ENCODE measurements around the gene NFATC2. TPM values are rescaled to one million over a fixed set of nuclear protein-coding genes. Genes with fewer than 3 reads are reported as not detected.

Gene NFATC2
- total RNA-seq, 3 donors from 2014 or later = 6.2 to 7.3 (median 7.2) TPM

DNA sequence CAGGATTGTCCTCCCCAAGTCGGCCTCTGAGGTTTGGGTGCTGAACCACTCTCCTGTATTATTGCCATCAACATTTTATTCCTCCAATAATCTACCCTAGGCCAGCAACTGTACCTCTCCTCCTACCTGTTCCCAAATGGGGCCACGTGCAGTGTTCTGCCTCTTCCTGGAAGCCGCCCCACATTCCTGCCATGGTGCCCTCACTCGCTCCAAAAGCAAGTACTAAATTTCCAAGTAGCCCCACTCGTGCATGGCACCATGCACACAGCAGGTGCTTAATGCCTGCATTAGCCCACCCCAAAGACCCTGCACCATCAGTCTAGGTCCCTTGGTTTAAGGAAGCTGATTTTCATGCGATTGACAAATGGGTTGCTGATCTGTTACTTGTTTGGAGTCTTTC is 147.8 kb downstream of the NFATC2 start:
- H3K36me3 ChIP-seq (ENCODE audit: low read depth) = no peaks in the 10 kb centered on the region
- no peaks in the 10 kb centered on the region for H3K9me3 ChIP-seq
- DNase-seq = no peak
- intact Hi-C loops (cut with DNase I, micrococcal nuclease) = no loop called here
- H3K4me3 ChIP-seq = no peak overlapping the region
- TF ChIP-seq, protein P1, sequence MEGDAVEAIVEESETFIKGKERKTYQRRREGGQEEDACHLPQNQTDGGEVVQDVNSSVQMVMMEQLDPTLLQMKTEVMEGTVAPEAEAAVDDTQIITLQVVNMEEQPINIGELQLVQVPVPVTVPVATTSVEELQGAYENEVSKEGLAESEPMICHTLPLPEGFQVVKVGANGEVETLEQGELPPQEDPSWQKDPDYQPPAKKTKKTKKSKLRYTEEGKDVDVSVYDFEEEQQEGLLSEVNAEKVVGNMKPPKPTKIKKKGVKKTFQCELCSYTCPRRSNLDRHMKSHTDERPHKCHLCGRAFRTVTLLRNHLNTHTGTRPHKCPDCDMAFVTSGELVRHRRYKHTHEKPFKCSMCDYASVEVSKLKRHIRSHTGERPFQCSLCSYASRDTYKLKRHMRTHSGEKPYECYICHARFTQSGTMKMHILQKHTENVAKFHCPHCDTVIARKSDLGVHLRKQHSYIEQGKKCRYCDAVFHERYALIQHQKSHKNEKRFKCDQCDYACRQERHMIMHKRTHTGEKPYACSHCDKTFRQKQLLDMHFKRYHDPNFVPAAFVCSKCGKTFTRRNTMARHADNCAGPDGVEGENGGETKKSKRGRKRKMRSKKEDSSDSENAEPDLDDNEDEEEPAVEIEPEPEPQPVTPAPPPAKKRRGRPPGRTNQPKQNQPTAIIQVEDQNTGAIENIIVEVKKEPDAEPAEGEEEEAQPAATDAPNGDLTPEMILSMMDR (IDR thresholded peaks at IDR 0.05) = no peak
- ATAC-seq = no peak
- H3K4me1 ChIP-seq (ENCODE audit: low read depth) = no peaks in the 10 kb centered on the region

DNA sequence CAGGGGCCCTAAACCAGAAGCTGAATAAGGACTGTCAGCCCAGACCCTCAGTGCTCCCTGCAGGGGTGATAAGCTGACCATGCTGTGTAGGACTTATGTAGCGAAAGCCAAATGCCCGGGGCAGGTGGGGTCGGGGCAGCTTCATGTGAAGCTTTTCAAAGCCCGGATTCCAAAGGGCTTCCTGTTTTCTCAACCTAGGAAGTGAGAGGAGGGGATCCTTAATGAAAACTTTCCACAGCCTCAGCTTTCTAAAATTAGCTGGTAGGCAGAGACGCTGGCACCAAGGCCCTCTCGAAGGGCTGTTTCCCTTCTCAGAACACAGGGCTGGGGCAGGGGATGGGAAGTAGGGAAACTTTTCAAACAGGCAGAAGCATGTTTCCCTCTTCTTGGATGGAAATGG is 148.9 kb downstream of the NFATC2 start:
- no peak for ATAC-seq
- TF ChIP-seq, protein P1 (IDR thresholded peaks at IDR 0.05) = no peak

DNA sequence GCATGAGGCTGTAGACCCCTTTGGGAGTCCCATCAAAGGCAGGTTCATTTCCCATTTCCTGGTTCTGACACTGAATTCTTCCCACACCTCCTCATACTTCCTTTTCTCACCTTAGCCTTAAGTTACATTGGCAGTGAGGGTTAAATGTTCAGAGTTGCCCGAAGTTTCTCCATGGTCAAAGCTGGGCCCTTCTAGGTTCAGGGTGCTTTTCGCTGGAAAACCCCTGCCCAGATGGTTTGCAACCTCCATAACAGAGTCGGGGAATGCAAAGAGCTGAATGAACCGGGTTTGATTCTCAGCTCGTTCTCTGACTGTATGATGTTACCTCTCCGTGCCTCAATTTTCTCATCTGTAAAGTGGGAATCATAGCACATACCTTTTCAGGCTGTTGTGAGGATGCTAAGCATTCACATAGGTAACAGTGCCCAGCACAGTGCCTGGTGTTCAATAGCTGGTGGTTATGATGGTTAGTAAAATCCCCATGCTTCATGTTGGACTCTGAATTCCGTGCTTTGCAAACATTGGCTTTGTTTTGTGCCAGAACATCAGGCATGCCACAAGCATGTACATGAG is 149.8 kb downstream of the NFATC2 start:
- Histone ChIP-seq H3K36me3 (ENCODE audit: low read depth) (no peaks in the 10 kb centered on the region), H3K4me1 (ENCODE audit: low read depth) (no peaks in the 10 kb centered on the region), H3K9me3 (no peaks in the 10 kb centered on the region), H3K4me3 (no peak overlapping the region)
- no peak for DNase-seq
- intact Hi-C loops (cut with DNase I, micrococcal nuclease) = no loop called here
- no peak for ATAC-seq
- TF ChIP-seq, protein P1 (IDR thresholded peaks at IDR 0.05) = no peak

More for the DNA sequence above, 148.9 kb downstream of the NFATC2 start:
- Histone ChIP-seq H3K4me3 (no peak overlapping the region), H3K36me3 (ENCODE audit: low read depth) (no peaks in the 10 kb centered on the region), H3K4me1 (ENCODE audit: low read depth) (no peaks in the 10 kb centered on the region), H3K9me3 (no peaks in the 10 kb centered on the region)
- no peak for DNase-seq
- intact Hi-C loops (cut with DNase I, micrococcal nuclease) = no loop called here

DNA sequence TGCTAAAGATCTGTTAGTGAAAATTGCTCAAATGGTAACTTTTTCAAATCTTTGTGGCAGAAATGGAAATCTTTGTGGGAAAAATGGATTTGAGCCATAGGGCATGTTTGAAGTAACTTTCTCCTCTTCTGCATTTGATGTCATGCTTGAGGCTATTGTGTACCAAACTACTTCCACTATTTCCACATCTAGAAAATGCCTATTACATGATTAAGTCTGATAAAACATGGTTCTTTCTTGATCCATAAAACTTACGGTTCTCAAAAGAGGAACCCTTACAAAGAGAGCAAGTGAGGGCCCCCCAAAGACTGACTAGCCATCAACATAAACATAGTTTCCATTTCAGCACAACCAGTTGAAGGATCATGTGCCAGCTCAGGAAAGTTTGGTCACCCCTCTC is 150.6 kb downstream of the NFATC2 start:
- no peak for ATAC-seq
- H3K4me3 ChIP-seq = no peak overlapping the region
- intact Hi-C loops (cut with DNase I, micrococcal nuclease) = no loop called here
- H3K4me1 ChIP-seq (ENCODE audit: low read depth) = no peaks in the 10 kb centered on the region
- no peak for DNase-seq
- no peaks in the 10 kb centered on the region for H3K9me3 ChIP-seq
- no peaks in the 10 kb centered on the region for H3K36me3 ChIP-seq (ENCODE audit: low read depth)
- TF ChIP-seq, protein P1 (IDR thresholded peaks at IDR 0.05) = no peak

DNA sequence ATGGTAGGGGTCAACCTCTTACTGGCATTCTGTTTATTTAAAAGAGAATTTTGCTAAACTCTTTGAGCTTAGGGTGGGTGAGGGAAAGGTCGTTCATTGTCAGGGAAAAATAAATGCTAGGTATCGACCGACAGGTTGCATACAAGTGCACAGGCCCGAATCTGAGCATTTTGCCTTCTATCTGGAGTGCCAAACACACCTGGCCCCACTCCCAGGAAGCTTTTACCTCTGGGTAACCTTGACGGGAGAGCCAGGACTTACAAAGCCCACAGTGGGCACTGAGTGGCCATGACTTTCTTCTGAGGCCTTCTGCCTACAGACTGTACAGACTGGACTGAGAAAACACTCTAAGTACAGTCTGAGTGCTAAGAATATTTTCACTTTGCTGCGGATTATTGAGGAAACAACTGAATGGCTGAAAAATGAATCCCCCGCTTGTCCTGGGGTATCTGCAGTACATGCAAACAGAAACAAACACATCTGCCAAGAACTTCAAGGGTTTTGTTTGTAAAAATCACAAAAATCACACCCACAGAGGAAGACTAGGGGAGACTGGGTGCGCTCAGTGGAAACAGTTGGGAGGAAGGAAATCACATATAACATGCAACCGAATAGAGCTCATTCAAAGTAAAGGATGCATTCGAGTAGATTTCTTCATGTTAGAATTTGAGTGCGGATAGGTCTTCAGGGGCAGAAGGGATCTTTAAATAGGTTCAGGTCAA is 152.8 kb downstream of the NFATC2 start:
- Histone ChIP-seq H3K9me3 (no peaks in the 10 kb centered on the region), H3K4me3 (no peak overlapping the region), H3K4me1 (ENCODE audit: low read depth) (no peaks in the 10 kb centered on the region), H3K36me3 (ENCODE audit: low read depth) (no peaks in the 10 kb centered on the region)
- DNase-seq = no peak
- TF ChIP-seq, protein P1 (IDR thresholded peaks at IDR 0.05) = no peak
- ATAC-seq = peak; percentile 16
- intact Hi-C loops (cut with DNase I, micrococcal nuclease) = no loop called here

Data from mucosa of descending colon (tissue), 3 donors.